PC-9 (cell line): Measurements from ENCODE around the gene RAB40C.

Experiments used
- CTCF ChIP-seq: fragments of 200-600 bp; sonication (generic); conservative IDR thresholded peaks from 2 replicates; pipeline ENCODE4 v1.6.1; 2017; ENCODE audit warnings: mixed run types, antibody characterized with exemption, mild to moderate bottlenecking, moderate library complexity
- EZH2 ChIP-seq: fragments of 200-600 bp; sonication (generic); IDR thresholded peaks from 2 replicates; pipeline ENCODE4 v1.8.0; 2017; ENCODE audit warnings: antibody characterized with exemption, low read depth

DNA sequence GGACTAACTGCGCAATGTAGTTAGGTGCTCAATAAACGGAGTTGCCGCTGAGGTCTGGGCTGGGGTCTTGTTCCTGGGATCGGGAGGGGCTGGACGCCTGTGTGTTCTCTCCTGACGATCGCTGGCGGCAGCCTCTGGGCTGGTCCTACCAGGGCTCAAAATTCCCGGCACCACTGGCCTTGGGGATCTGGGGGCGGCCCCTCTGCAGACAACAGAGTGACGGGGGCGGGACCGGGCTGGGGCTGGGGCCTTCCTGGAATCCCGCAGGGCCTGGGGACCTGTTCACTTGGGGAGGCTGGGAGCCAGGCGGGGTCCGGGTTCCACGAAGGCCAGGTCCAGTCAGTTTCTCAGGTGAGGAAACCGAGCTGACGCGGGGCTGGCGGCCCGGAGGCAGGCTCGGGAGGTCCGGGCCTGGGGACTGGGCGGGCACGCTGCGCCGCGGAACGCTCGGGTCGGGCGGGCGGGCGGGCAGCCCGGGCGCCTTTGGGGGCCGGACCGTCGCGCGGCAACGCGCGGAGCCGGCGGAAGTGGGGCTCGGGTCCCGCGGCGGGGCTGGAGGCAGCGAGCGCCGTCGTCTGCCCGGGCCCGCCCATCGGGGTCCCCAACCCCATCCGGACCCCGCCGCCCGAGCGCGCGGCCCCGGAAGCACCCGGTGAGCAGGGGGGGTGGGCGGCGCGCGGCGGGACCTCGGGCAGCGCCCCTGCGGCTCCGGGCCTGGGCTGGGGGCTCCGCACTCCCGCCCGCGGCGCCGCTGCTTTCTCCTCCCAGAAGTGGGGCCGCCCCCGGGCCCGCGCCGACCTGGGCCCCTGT, 20.2 kb upstream of the RAB40C start, which contains the start of gene PIGQ:
- no peak for TF ChIP-seq CTCF
- no peak for TF ChIP-seq EZH2
